IMR-90 (cell line): Measurements from ENCODE around the gene CDKN2A. TPM values are rescaled to one million over a fixed set of nuclear protein-coding genes. Genes with fewer than 3 reads are reported as not detected.
A peak's percentile ranks its signal among the peaks of the same experiment; 100 is the strongest.

Experiments used
- ATAC-seq: fragments of 200-7000 bp; cut with Tn5 transposase; 2 replicates; pipeline ENCODE4 v1.9.1; 2020; ENCODE audit warnings: low read depth, mild to moderate bottlenecking, moderate library complexity
- BruUV-seq: library from RNA; stranded (reverse); fragments of 400-500 nt; replicated peaks from 2 replicates; lab custom pipeline; 2021; lab: Mats Ljungman, UMichigan
- CTCF ChIA-PET: fragments of 300-600 bp; formaldehyde crosslinking; extraction: SDS; loops from one replicate; lab custom pipeline; 2021; ENCODE audit warnings: antibody characterized with exemption; lab: Yijun Ruan, JAX
- POLR2A ChIA-PET: fragments of 300-600 bp; sonication (Branson Sonifier 250); formaldehyde crosslinking; loops from one replicate; lab custom pipeline; 2022; ENCODE audit warnings: antibody characterized with exemption; ENCODE audit not compliant: unreplicated experiment; lab: Charles Lee
- DNase-seq: peaks from one replicate; pipeline ENCODE4 v3.0.0; 2013
- H2AFZ ChIP-seq: replicated peaks from 2 replicates; pipeline ENCODE3; 2013; ENCODE audit warnings: low read length, mild to moderate bottlenecking; ENCODE audit not compliant: poor library complexity
- H2AK5ac ChIP-seq: 2 replicates; pipeline ENCODE4 v1.6.1; 2013; ENCODE audit warnings: low read depth, low read length, inconsistent platforms
- H2AK9ac ChIP-seq: replicated peaks from 2 replicates; pipeline ENCODE3; 2013; ENCODE audit warnings: mild to moderate bottlenecking, low read depth, low read length, moderate library complexity; ENCODE audit not compliant: poor library complexity
- H2BK120ac ChIP-seq: 2 replicates; pipeline ENCODE4 v1.6.1; 2013; ENCODE audit warnings: low read depth, low read length, inconsistent platforms
- H2BK15ac ChIP-seq: 3 replicates; pipeline ENCODE4 v1.6.1; 2013; ENCODE audit warnings: low read depth, low read length, inconsistent platforms
- H2BK20ac ChIP-seq: 2 replicates; pipeline ENCODE4 v1.6.1; 2013; ENCODE audit warnings: low read depth, mild to moderate bottlenecking, inconsistent platforms, low read length, moderate library complexity
- H2BK5ac ChIP-seq: 2 replicates; pipeline ENCODE4 v1.6.1; 2013; ENCODE audit warnings: mild to moderate bottlenecking, low read depth, low read length, inconsistent platforms; ENCODE audit not compliant: poor library complexity, severe bottlenecking
- H3K14ac ChIP-seq: replicated peaks from 2 replicates; pipeline ENCODE4 v1.6.1; 2013; ENCODE audit warnings: low read depth, low read length, inconsistent platforms
- H3K18ac ChIP-seq: 2 replicates; pipeline ENCODE4 v1.6.1; 2013; ENCODE audit warnings: low read depth, low read length, control low read depth
- H3K23ac ChIP-seq: 2 replicates; pipeline ENCODE4 v1.6.1; 2013; ENCODE audit warnings: low read depth, low read length, inconsistent platforms
- H3K27ac ChIP-seq: 2 replicates; pipeline ENCODE4 v1.5.1; 2013; ENCODE audit warnings: mild to moderate bottlenecking, control low read depth, low read length; ENCODE audit not compliant: insufficient read depth
- H3K27me3 ChIP-seq: 2 replicates; pipeline ENCODE4 v1.6.1; 2013; ENCODE audit warnings: low read length; ENCODE audit not compliant: control insufficient read depth, insufficient read depth
- H3K36me3 ChIP-seq: 2 replicates; pipeline ENCODE4 v1.6.1; 2013; ENCODE audit warnings: low read length, mixed read lengths; ENCODE audit not compliant: control insufficient read depth, insufficient read depth
- H3K4ac ChIP-seq: 2 replicates; pipeline ENCODE4 v1.6.1; 2013; ENCODE audit warnings: low read depth, low read length, inconsistent platforms
- H3K4me1 ChIP-seq: 2 replicates; pipeline ENCODE4 v1.6.1; 2013; ENCODE audit warnings: low read length, mixed read lengths; ENCODE audit not compliant: control insufficient read depth, insufficient read depth
- H3K4me2 ChIP-seq: 2 replicates; pipeline ENCODE4 v1.6.1; 2013; ENCODE audit warnings: low read depth, mild to moderate bottlenecking, control low read depth, low read length, moderate library complexity
- H3K4me3 ChIP-seq: 2 replicates; pipeline ENCODE4 v1.5.1; 2013; ENCODE audit warnings: low read depth, mild to moderate bottlenecking, control low read depth, low read length, moderate library complexity; ENCODE audit not compliant: insufficient read depth
- H3K56ac ChIP-seq: 2 replicates; pipeline ENCODE4 v1.6.1; 2013; ENCODE audit warnings: low read length, inconsistent platforms; ENCODE audit not compliant: insufficient read depth; ENCODE audit errors: extremely low read depth
- H3K79me1 ChIP-seq, 2 experiments: 2 replicates each; pipeline ENCODE4 v1.6.1; 2013; ENCODE audit warnings: low read length in 2 of 2, inconsistent platforms in 1 of 2, low read depth in 1 of 2
- H3K9ac ChIP-seq: 2 replicates; pipeline ENCODE4 v1.6.1; 2013; ENCODE audit warnings: low read depth, low read length, control low read depth
- H3K9me1 ChIP-seq: 2 replicates; pipeline ENCODE4 v1.6.1; 2013; ENCODE audit warnings: low read length, inconsistent platforms; ENCODE audit not compliant: insufficient read depth
- H3K9me3 ChIP-seq: 2 replicates; pipeline ENCODE4 v1.6.1; 2013; ENCODE audit warnings: low read length; ENCODE audit not compliant: control insufficient read depth, insufficient read depth
- H4K20me1 ChIP-seq: 2 replicates; pipeline ENCODE4 v1.6.1; 2013; ENCODE audit warnings: low read length, inconsistent platforms; ENCODE audit not compliant: insufficient read depth
- H4K5ac ChIP-seq: 2 replicates; pipeline ENCODE4 v1.6.1; 2013; ENCODE audit warnings: mild to moderate bottlenecking, low read depth, low read length, control low read depth
- H4K8ac ChIP-seq, 2 experiments: 2 replicates each; pipeline ENCODE4 v1.6.1; 2013; ENCODE audit warnings: low read depth in 2 of 2, low read length in 2 of 2, control low read depth in 1 of 2, inconsistent platforms in 1 of 2
- H4K91ac ChIP-seq: 2 replicates; pipeline ENCODE4 v1.6.1; 2013; ENCODE audit warnings: low read depth, low read length, inconsistent platforms; ENCODE audit not compliant: insufficient read depth
- BHLHE40 ChIP-seq: fragments of 150-350 bp; IDR thresholded peaks from 2 replicates; pipeline ENCODE4 v1.6.1; 2016; ENCODE audit warnings: mild to moderate bottlenecking, low read depth, low read length
- CEBPB ChIP-seq: IDR thresholded peaks from 2 replicates; pipeline ENCODE4 v1.6.1; 2012; ENCODE audit warnings: low read depth, low read length, improper control_type of control experiment
- CHD1 ChIP-seq: IDR thresholded peaks from 2 replicates; pipeline ENCODE4 v1.6.1; 2012; ENCODE audit warnings: low read depth, low read length, improper control_type of control experiment
- FOS ChIP-seq: fragments of 150-350 bp; IDR thresholded peaks from 2 replicates; pipeline ENCODE4 v1.6.1; 2016; ENCODE audit warnings: low read depth, low read length
- MAFK ChIP-seq: IDR thresholded peaks from 2 replicates; pipeline ENCODE4 v1.6.1; 2012; ENCODE audit warnings: low read depth, low read length, improper control_type of control experiment
- MXI1 ChIP-seq: IDR thresholded peaks from 2 replicates; pipeline ENCODE4 v1.6.1; 2012; ENCODE audit warnings: low read depth, mild to moderate bottlenecking, low read length, moderate library complexity, borderline replicate concordance
- NFE2L2 ChIP-seq: fragments of 150-350 bp; IDR thresholded peaks from 2 replicates; pipeline ENCODE4 v1.6.1; 2016; ENCODE audit warnings: low read depth, mild to moderate bottlenecking, low read length
- POLR2A ChIP-seq: IDR thresholded peaks from 2 replicates; pipeline ENCODE4 v1.6.1; 2012; ENCODE audit warnings: mild to moderate bottlenecking, low read depth, low read length
- RAD21 ChIP-seq: IDR thresholded peaks from 2 replicates; pipeline ENCODE4 v1.6.1; 2012; ENCODE audit warnings: low read length, improper control_type of control experiment
- RCOR1 ChIP-seq: IDR thresholded peaks from 2 replicates; pipeline ENCODE4 v1.6.1; 2012; ENCODE audit warnings: mild to moderate bottlenecking, low read length, improper control_type of control experiment; ENCODE audit not compliant: insufficient replicate concordance
- RFX5 ChIP-seq: IDR thresholded peaks from 2 replicates; pipeline ENCODE4 v1.8.0; 2012; ENCODE audit warnings: low read depth, mild to moderate bottlenecking, low read length, moderate library complexity
- SMC3 ChIP-seq: fragments of 150-350 bp; IDR thresholded peaks from 2 replicates; pipeline ENCODE4 v1.6.1; 2016; ENCODE audit warnings: low read depth, mild to moderate bottlenecking, antibody characterized with exemption, low read length, moderate library complexity
- WGBS, 2 experiments: methylation state at CpG; one replicate each; pipeline versions ENCODE4 v1.1.5 to v1.1.7; 2013; ENCODE audit warnings: missing lambda C conversion rate in 2 of 2; ENCODE audit not compliant: insufficient read length in 1 of 2; ENCODE audit errors: extremely low coverage in 2 of 2; 5-methylcytosine and 5-hydroxymethylcytosine counted together
- dilution Hi-C: fragments of 300-500 bp; cut with HindIII; formaldehyde crosslinking; loops from one replicate; pipeline ENCODE4 v1.14.3; 2018; ENCODE audit warnings: low sequenced_read_pairs; ENCODE audit not compliant: unreplicated experiment
- in situ Hi-C: fragments of 300-500 bp; cut with MboI; formaldehyde crosslinking; loops from 3 replicates; pipeline ENCODE4 v1.14.3; 2019; ENCODE audit warnings: low sequenced_read_pairs, inconsistent platforms, mixed read lengths
- intact Hi-C: fragments of 100-400 bp; cut with micrococcal nuclease; formaldehyde crosslinking; loops from 2 replicates; pipeline ENCODE4 v1.10.0; 2022
- polyA plus RNA-seq, 3 experiments: library from polyadenylated mRNA; depleted of rRNA; stranded (reverse); fragments of >200 nt; gene quantifications; 2 replicates each; pipeline ENCODE4 v1.2.3, GENCODE V29; 2012; ENCODE audit warnings: low replicate concordance in 1 of 3
- total RNA-seq: library from RNA; depleted of rRNA; stranded (reverse); fragments of >200 nt; gene quantifications from 2 replicates; pipeline ENCODE4 v1.2.3, GENCODE V29; 2012
- TF ChIP-seq, protein P1 (sequence below): conservative IDR thresholded peaks from 2 replicates; pipeline ENCODE4 v1.5.1; 2012; ENCODE audit warnings: mild to moderate bottlenecking, low read depth, low read length, improper control_type of control experiment
- TF ChIP-seq, protein P2 (sequence below): fragments of 150-350 bp; IDR thresholded peaks from 2 replicates; pipeline ENCODE4 v1.6.1; 2017; ENCODE audit warnings: mild to moderate bottlenecking, antibody characterized with exemption, low read length, low read depth
- TF ChIP-seq, protein P3 (sequence below): fragments of 150-350 bp; IDR thresholded peaks from 2 replicates; pipeline ENCODE4 v1.6.1; 2016; ENCODE audit warnings: low read depth, mild to moderate bottlenecking, low read length, moderate library complexity, borderline replicate concordance

The CDKN2A gene
- total and polyA plus RNA-seq, 2 of the 4 experiments (the other 2 are of a cell fraction) = 11.3 to 75.3 TPM

DNA sequence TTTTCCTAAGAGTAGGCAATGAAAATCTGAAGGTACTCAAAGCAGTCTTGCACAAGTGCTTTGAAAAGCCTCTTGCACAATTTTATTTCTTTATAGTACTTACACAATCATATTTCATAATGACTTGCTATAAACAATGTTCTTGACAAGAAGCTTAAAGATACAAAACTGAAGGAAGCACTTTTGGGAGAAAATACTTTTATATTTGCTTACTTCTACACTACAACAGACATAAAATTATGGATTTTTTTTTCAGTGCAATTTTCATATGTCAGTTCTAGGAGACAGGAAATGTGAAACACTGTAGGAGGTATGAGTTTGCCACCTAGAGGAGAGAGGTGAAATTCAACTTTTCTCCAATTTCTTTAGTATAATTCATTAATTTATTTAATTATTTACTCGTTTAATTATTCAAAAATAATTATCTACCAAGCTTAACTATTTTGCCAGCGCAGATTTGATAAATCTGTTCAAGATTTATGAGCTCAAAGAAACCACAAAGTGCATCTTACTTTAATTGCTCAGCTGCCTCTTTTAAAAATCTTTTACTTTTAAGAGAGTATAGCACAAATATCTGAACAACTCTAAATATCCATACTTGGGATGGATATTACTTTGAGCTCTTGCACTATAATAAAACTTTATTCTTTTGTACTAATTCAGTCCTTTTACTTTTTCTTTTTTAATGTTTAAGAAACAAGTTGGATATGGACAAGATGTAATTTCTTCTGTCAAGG, 43.9 kb upstream of the CDKN2A start:
- CTCF ChIA-PET = interaction anchor here (0.7 to 6.4 kb wide), 10 partner anchors 15 to 229 kb away, joined by 3 to 34 read pairs (median 6); partner anchors contain the start of gene CDKN2B
- Histone ChIP-seq H3K4me1 (peaks cover 4% of the 10 kb centered on the region), H4K20me1 (no peaks in the 10 kb centered on the region), H3K27me3 (no peaks in the 10 kb centered on the region), H3K79me1 (no peaks in the 10 kb centered on the region), H4K91ac (no peak overlapping the region), H3K9me1 (peaks cover 3% of the 10 kb centered on the region), H2AK9ac (no peak overlapping the region), H4K5ac (no peak overlapping the region), H3K56ac (no peak overlapping the region), H3K9me3 (no peaks in the 10 kb centered on the region), H3K4me2 (no peak overlapping the region), H2AFZ (no peak overlapping the region), H2AK5ac (no peak overlapping the region), H3K27ac (no peak overlapping the region), H3K4ac (no peak overlapping the region), H3K14ac (no peak overlapping the region), H3K36me3 (peaks cover 1% of the 10 kb centered on the region; the same call in 1 of the 2 replicates), H4K8ac (no peak overlapping the region), H3K4me3 (no peak overlapping the region), H2BK15ac (no peak overlapping the region), H2BK5ac (no peak overlapping the region), H3K23ac (no peak overlapping the region), H2BK20ac (no peak overlapping the region), H3K9ac (no peak overlapping the region), H3K18ac (no peak overlapping the region), H2BK120ac (no peak overlapping the region)
- ATAC-seq (peak; percentile 36; the same call in 1 of the 2 replicates), DNase-seq (peak; percentile 47)
- POLR2A ChIA-PET = no interaction called here
- dilution Hi-C loops = no loop called here
- no CpG with 5 or more reads among the region's 2 CpGs for WGBS, 2 experiments
- in situ Hi-C loops = no loop called here
- no TSS peak for BruUV-seq
- intact Hi-C loops = loop anchor here (2.0 kb wide), 1 partner anchor 225 kb away; no protein-coding TSS in a partner anchor
- TF ChIP-seq MXI1 (no peak), MAFK (no peak), RAD21 (peak; percentile 67), FOS (no peak), RCOR1 (no peak), NFE2L2 (no peak), CHD1 (no peak), RFX5 (no peak), BHLHE40 (no peak), POLR2A (no peak), SMC3 (peak; percentile 48), CEBPB (peak; percentile 87)
- TF ChIP-seq, protein P1, sequence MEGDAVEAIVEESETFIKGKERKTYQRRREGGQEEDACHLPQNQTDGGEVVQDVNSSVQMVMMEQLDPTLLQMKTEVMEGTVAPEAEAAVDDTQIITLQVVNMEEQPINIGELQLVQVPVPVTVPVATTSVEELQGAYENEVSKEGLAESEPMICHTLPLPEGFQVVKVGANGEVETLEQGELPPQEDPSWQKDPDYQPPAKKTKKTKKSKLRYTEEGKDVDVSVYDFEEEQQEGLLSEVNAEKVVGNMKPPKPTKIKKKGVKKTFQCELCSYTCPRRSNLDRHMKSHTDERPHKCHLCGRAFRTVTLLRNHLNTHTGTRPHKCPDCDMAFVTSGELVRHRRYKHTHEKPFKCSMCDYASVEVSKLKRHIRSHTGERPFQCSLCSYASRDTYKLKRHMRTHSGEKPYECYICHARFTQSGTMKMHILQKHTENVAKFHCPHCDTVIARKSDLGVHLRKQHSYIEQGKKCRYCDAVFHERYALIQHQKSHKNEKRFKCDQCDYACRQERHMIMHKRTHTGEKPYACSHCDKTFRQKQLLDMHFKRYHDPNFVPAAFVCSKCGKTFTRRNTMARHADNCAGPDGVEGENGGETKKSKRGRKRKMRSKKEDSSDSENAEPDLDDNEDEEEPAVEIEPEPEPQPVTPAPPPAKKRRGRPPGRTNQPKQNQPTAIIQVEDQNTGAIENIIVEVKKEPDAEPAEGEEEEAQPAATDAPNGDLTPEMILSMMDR = peak; percentile 55
- TF ChIP-seq, protein P2, sequence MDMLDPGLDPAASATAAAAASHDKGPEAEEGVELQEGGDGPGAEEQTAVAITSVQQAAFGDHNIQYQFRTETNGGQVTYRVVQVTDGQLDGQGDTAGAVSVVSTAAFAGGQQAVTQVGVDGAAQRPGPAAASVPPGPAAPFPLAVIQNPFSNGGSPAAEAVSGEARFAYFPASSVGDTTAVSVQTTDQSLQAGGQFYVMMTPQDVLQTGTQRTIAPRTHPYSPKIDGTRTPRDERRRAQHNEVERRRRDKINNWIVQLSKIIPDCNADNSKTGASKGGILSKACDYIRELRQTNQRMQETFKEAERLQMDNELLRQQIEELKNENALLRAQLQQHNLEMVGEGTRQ = no peak
- TF ChIP-seq, protein P3, sequence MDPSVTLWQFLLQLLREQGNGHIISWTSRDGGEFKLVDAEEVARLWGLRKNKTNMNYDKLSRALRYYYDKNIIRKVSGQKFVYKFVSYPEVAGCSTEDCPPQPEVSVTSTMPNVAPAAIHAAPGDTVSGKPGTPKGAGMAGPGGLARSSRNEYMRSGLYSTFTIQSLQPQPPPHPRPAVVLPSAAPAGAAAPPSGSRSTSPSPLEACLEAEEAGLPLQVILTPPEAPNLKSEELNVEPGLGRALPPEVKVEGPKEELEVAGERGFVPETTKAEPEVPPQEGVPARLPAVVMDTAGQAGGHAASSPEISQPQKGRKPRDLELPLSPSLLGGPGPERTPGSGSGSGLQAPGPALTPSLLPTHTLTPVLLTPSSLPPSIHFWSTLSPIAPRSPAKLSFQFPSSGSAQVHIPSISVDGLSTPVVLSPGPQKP = no peak
